Neuronal stem cell (in vitro differentiated cells): ENCODE measurements around the gene ZNF652.

Experiments used
- DNase-seq: peaks from one replicate; pipeline ENCODE4 v3.0.0-alpha.2; 2013; ENCODE audit warnings: low spot score
- H2AFZ ChIP-seq: one replicate; pipeline ENCODE4 v1.6.1; 2013; ENCODE audit warnings: mild to moderate bottlenecking, low read length, inconsistent platforms
- H2AK5ac ChIP-seq: 2 replicates; pipeline ENCODE4 v1.6.1; 2013; ENCODE audit warnings: low read depth, mild to moderate bottlenecking, inconsistent platforms, low read length, moderate library complexity, mixed read lengths
- H2BK120ac ChIP-seq: 2 replicates; pipeline ENCODE4 v1.6.1; 2013; ENCODE audit warnings: low read depth, mild to moderate bottlenecking, inconsistent platforms, low read length, moderate library complexity, mixed read lengths
- H2BK12ac ChIP-seq: one replicate; pipeline ENCODE4 v1.6.1; 2013; ENCODE audit warnings: low read length, inconsistent platforms
- H2BK15ac ChIP-seq: 2 replicates; pipeline ENCODE4 v1.6.1; 2013; ENCODE audit warnings: mild to moderate bottlenecking, low read length, inconsistent platforms, mixed read lengths
- H2BK5ac ChIP-seq: one replicate; pipeline ENCODE4 v1.6.1; 2013; ENCODE audit warnings: inconsistent platforms, mild to moderate bottlenecking, low read length, moderate library complexity
- H3K14ac ChIP-seq: one replicate; pipeline ENCODE4 v1.6.1; 2013; ENCODE audit warnings: low read length, inconsistent platforms
- H3K18ac ChIP-seq: 2 replicates; pipeline ENCODE4 v1.6.1; 2013; ENCODE audit warnings: low read length, inconsistent platforms
- H3K23ac ChIP-seq: 2 replicates; pipeline ENCODE4 v1.6.1; 2013; ENCODE audit warnings: low read depth, mild to moderate bottlenecking, mixed read lengths, low read length, inconsistent platforms; ENCODE audit not compliant: poor library complexity
- H3K27ac ChIP-seq: replicated peaks from 3 replicates; pipeline ENCODE4 v1.5.1; 2013; ENCODE audit warnings: low read length, inconsistent platforms
- H3K27me3 ChIP-seq, 3 experiments: 2 replicates each; pipeline ENCODE4 v1.6.1; 2013; ENCODE audit warnings: low read length in 3 of 3, mild to moderate bottlenecking in 2 of 3, inconsistent platforms in 1 of 3, low read depth in 1 of 3, mixed read lengths in 1 of 3, moderate library complexity in 1 of 3; ENCODE audit not compliant: control insufficient read depth in 3 of 3, insufficient read depth in 3 of 3
- H3K36me3 ChIP-seq, 2 donors: replicated peaks in 1 of 2; 2 replicates each; pipeline ENCODE4 v1.6.1; 2013; ENCODE audit warnings: low read length in 2 of 2; ENCODE audit not compliant: control insufficient read depth in 2 of 2, insufficient read depth in 2 of 2
- H3K4ac ChIP-seq: 2 replicates; pipeline ENCODE4 v1.6.1; 2013; ENCODE audit warnings: inconsistent platforms, mild to moderate bottlenecking, low read length, moderate library complexity
- H3K4me1 ChIP-seq, 2 donors: 1 replicate in 1 of 2; 2 replicates in 1 of 2; pipeline ENCODE4 v1.6.1; 2013; ENCODE audit warnings: low read length in 2 of 2, low read depth in 1 of 2; ENCODE audit not compliant: control insufficient read depth in 2 of 2, insufficient read depth in 1 of 2
- H3K4me2 ChIP-seq: one replicate; pipeline ENCODE4 v1.6.1; 2013; ENCODE audit warnings: mild to moderate bottlenecking, low read length, inconsistent platforms; ENCODE audit not compliant: insufficient read depth, poor library complexity, severe bottlenecking
- H3K4me3 ChIP-seq, 2 donors: 2 replicates each; pipeline ENCODE4 v1.5.1; 2013; ENCODE audit warnings: low read length in 2 of 2, mild to moderate bottlenecking in 2 of 2, inconsistent platforms in 1 of 2, moderate library complexity in 1 of 2
- H3K79me1 ChIP-seq: one replicate; pipeline ENCODE4 v1.6.1; 2013; ENCODE audit warnings: low read depth, mild to moderate bottlenecking, inconsistent platforms, low read length, moderate library complexity
- H3K9ac ChIP-seq: one replicate; pipeline ENCODE4 v1.6.1; 2013; ENCODE audit warnings: mild to moderate bottlenecking, low read depth, low read length, inconsistent platforms; ENCODE audit not compliant: poor library complexity
- H3K9me3 ChIP-seq, 2 donors: replicated peaks in 1 of 2; 2 replicates each; pipeline versions ENCODE3 to v1.6.1; 2013; ENCODE audit warnings: low read length in 2 of 2, mild to moderate bottlenecking in 2 of 2, inconsistent platforms in 1 of 2, low read depth in 1 of 2, mixed read lengths in 1 of 2, moderate library complexity in 1 of 2; ENCODE audit not compliant: control insufficient read depth in 2 of 2, insufficient read depth in 1 of 2
- H4K8ac ChIP-seq: one replicate; pipeline ENCODE4 v1.6.1; 2013; ENCODE audit warnings: low read depth, mild to moderate bottlenecking, inconsistent platforms, low read length, moderate library complexity
- H4K91ac ChIP-seq: one replicate; pipeline ENCODE4 v1.6.1; 2013; ENCODE audit warnings: low read length, low read depth, mild to moderate bottlenecking, inconsistent platforms; ENCODE audit not compliant: poor library complexity
- WGBS, 2 donors: extraction: QIAGEN DNeasy Blood & Tissue Kit; methylation state at CpG; one replicate each; pipeline ENCODE4 v1.1.7; 2013; ENCODE audit warnings: missing lambda C conversion rate in 2 of 2, mixed read lengths in 1 of 2; ENCODE audit not compliant: insufficient read length in 2 of 2, insufficient replicate concordance in 1 of 2; ENCODE audit errors: extremely low coverage in 2 of 2; 5-methylcytosine and 5-hydroxymethylcytosine counted together

The ZNF652 gene

DNA sequence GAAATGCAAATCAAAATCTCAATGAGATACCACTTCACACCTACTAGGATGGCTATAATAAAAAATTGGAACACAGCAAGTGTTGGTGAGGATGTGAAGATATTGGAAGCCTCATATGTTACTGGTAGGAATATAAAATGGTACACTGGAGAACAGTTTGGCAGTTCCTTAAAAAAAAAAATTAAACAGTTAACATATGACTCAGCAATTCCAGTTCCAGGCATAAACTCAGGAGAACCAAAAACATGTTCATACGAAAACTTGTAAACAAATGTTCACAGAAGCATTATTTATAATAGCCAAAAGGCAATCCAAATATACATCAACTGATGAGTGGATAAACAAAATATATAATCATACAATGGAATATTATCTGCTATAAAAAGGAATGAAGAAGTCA lies 28.2 kb downstream of the ZNF652 start:
- H3K79me1 ChIP-seq = peaks cover 6% of the 10 kb centered on the region
- no peaks in the 10 kb centered on the region for H3K36me3 ChIP-seq
- H3K4me1 ChIP-seq = no peaks in the 10 kb centered on the region
- H3K27ac ChIP-seq = no peak overlapping the region
- no peak overlapping the region for H3K23ac ChIP-seq
- H2BK120ac ChIP-seq = no peak overlapping the region
- H2AK5ac ChIP-seq = no peak overlapping the region
- no peak overlapping the region for H3K4me2 ChIP-seq
- no peak for DNase-seq
- H2BK12ac ChIP-seq = no peak overlapping the region
- no peak overlapping the region for H2BK15ac ChIP-seq
- no peaks in the 10 kb centered on the region for H3K27me3 ChIP-seq
- no peak overlapping the region for H3K14ac ChIP-seq
- H3K9ac ChIP-seq = no peak overlapping the region
- H3K18ac ChIP-seq = no peak overlapping the region
- no CpG with 5 or more reads among the region's 1 CpG for WGBS, 2 donors
- H3K4me3 ChIP-seq = no peak overlapping the region
- H4K8ac ChIP-seq = no peak overlapping the region
- H2BK5ac ChIP-seq = no peak overlapping the region
- no peak overlapping the region for H2AFZ ChIP-seq
- no peaks in the 10 kb centered on the region for H3K9me3 ChIP-seq
- no peak overlapping the region for H4K91ac ChIP-seq
- no peak overlapping the region for H3K4ac ChIP-seq

DNA sequence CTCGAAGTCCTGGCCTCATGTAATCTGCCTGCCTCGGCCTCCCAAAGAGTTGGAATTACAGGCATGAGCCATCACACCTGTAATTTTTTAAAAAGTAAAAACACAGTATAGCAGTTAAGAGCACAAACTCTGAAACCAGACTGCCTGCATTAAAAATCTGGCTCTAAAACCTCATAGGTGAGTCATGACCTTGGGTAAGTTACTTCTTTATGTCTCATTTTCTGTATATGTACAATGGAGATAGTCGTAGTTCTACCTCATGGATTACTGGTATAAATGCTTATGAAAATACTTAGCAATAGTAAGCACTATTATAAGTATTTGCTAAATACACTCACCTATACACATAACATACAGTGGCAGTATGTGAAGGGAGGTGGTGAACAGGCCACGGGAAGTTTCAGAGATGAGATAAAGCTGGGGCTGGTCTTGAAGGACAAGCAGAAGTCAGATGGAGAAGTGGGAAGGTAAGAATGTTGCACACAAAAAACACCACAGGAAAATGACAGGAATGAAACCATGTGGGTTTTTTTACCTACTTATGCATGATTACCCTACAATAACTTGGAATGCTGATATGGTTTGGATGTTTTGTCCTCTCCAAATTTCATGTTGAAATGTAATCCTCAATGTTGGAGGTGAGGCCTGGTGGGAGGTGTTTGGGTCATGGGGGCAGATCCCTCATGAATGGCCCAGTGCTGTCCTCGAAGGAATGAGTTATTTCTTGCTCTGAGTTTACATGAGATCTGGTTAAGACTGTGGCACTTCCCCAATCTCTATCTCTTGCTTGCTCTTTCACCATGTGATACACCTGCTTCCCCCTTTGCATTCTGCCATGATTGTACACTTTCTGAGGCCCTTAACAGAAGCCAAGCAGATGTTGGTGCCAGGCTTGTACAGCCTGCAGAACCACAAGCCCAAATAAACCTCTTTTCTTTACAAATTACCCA lies 33.9 kb downstream of the ZNF652 start:
- Histone ChIP-seq H3K9ac (no peak overlapping the region), H3K9me3 (no peaks in the 10 kb centered on the region), H4K91ac (no peak overlapping the region), H3K4me3 (no peak overlapping the region), H3K27me3 (no peaks in the 10 kb centered on the region), H4K8ac (no peak overlapping the region), H3K18ac (no peak overlapping the region), H3K27ac (no peak overlapping the region), H3K23ac (no peak overlapping the region), H2BK120ac (no peak overlapping the region), H2AK5ac (no peak overlapping the region), H2BK15ac (no peak overlapping the region), H2BK12ac (no peak overlapping the region), H3K4ac (no peak overlapping the region), H3K4me1 (peaks cover 0 to 2% of the 10 kb centered on the region in 2 donors), H3K79me1 (peaks cover 2% of the 10 kb centered on the region), H3K36me3 (no peaks in the 10 kb centered on the region), H3K14ac (no peak overlapping the region), H2BK5ac (no peak overlapping the region), H2AFZ (no peak overlapping the region), H3K4me2 (no peak overlapping the region)
- WGBS, 2 donors = no CpG with 5 or more reads among the region's 5 CpGs
- no peak for DNase-seq

DNA sequence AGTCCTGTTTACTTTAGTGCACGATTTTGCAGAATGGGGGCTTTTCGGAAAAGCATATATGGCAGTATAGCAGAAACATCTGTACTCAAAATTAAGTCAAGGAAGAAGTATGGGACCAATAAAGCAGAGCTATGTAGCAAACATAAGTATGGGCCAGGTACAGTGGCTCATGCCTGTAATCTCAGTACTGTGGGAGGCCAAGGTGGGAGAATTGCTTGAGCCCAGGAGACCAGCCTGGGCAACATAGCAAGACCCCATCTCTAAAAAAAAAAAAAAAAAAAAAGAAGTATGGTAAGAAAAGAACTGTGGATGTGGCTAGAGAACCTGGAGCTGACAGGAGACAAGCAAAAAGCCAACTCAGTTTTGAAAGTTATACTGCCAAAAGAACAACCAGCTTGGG lies 36.1 kb downstream of the ZNF652 start:
- H3K9me3 ChIP-seq = no peaks in the 10 kb centered on the region
- no peak overlapping the region for H3K18ac ChIP-seq
- H3K27me3 ChIP-seq = no peaks in the 10 kb centered on the region
- no peak overlapping the region for H3K4me2 ChIP-seq
- H3K4ac ChIP-seq = no peak overlapping the region
- H2BK5ac ChIP-seq = no peak overlapping the region
- no peak overlapping the region for H2BK120ac ChIP-seq
- H3K36me3 ChIP-seq = no peaks in the 10 kb centered on the region
- H3K79me1 ChIP-seq = peaks cover 2% of the 10 kb centered on the region
- H2AFZ ChIP-seq = no peak overlapping the region
- H2BK15ac ChIP-seq = no peak overlapping the region
- no peak overlapping the region for H2BK12ac ChIP-seq
- H3K27ac ChIP-seq = no peak overlapping the region
- H3K14ac ChIP-seq = no peak overlapping the region
- no peak overlapping the region for H4K8ac ChIP-seq
- no peak overlapping the region for H4K91ac ChIP-seq
- H3K9ac ChIP-seq = no peak overlapping the region
- H3K23ac ChIP-seq = no peak overlapping the region
- no peak overlapping the region for H2AK5ac ChIP-seq
- no CpG with 5 or more reads among the region's 2 CpGs for WGBS, 2 donors
- no peak overlapping the region for H3K4me3 ChIP-seq
- H3K4me1 ChIP-seq = peaks cover 0 to 2% of the 10 kb centered on the region in 2 donors
- no peak for DNase-seq

DNA sequence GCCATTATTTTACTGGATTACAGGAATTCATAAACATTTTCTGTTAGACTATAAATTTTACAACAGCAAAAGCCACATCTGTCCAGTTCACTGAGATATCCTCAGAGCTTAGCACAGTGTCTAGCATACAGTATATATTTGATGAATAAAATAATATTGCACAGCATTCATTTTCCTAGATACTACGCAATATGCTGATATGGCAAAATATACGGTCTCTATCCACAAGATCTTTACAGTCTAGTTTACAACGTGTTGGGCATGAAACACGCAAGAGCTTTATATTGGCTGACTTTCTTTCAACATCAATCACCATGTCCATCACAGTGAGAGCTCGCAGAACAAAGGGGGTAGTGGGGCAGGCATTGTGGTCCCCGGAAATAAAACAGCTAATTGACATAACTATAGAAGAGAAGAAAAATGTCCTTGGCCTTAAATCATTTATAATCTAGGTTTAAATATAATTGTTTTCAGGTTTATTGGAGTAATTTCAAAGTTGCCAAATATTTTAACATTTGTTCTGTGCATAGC lies 43.5 kb downstream of the ZNF652 start:
- no peak overlapping the region for H3K14ac ChIP-seq
- H3K9me3 ChIP-seq = no peaks in the 10 kb centered on the region
- H3K4me3 ChIP-seq = no peak overlapping the region
- H3K23ac ChIP-seq = no peak overlapping the region
- peaks cover 4% of the 10 kb centered on the region for H3K79me1 ChIP-seq
- H3K9ac ChIP-seq = no peak overlapping the region
- H2BK120ac ChIP-seq = no peak overlapping the region
- no peak overlapping the region for H2BK12ac ChIP-seq
- no peak overlapping the region for H3K27ac ChIP-seq
- no peak overlapping the region for H2AK5ac ChIP-seq
- DNase-seq = no peak
- no peak overlapping the region for H3K4ac ChIP-seq
- H4K8ac ChIP-seq = no peak overlapping the region
- H3K27me3 ChIP-seq = no peaks in the 10 kb centered on the region
- peaks cover 0 to 5% of the 10 kb centered on the region in 2 donors for H3K36me3 ChIP-seq
- no peaks in the 10 kb centered on the region for H3K4me1 ChIP-seq
- no peak overlapping the region for H3K18ac ChIP-seq
- no peak overlapping the region for H2AFZ ChIP-seq
- H2BK15ac ChIP-seq = no peak overlapping the region
- H2BK5ac ChIP-seq = no peak overlapping the region
- no peak overlapping the region for H3K4me2 ChIP-seq
- no peak overlapping the region for H4K91ac ChIP-seq
- no CpG with 5 or more reads among the region's 6 CpGs for WGBS, 2 donors
